GM12878 (cell line): ENCODE measurements around the gene TXNL1. TPM values are rescaled to one million over a fixed set of nuclear protein-coding genes. Genes with fewer than 3 reads are reported as not detected.

ENCODE experiments used
- ATAC-seq: fragments of 200-7000 bp; cut with Tn5 transposase; 3 replicates; pipeline ENCODE4 v1.9.1; 2020; ENCODE audit warnings: mild to moderate bottlenecking, moderate library complexity
- BruUV-seq: library from RNA; stranded (reverse); fragments of 400-500 nt; replicated peaks from 2 replicates; lab custom pipeline; 2021; lab: Mats Ljungman, UMichigan
- CTCF ChIA-PET: fragments of 300-600 bp; sonication (Branson Sonifier 250); formaldehyde crosslinking; extraction: SDS; loops from one replicate; lab custom pipeline; 2021; ENCODE audit warnings: inconsistent platforms; lab: Yijun Ruan, JAX
- POLR2A ChIA-PET: fragments of 350-600 bp; formaldehyde crosslinking; extraction: SDS; loops from one replicate; lab custom pipeline; 2021; ENCODE audit warnings: inconsistent platforms; lab: Charles Lee
- RAD21 ChIA-PET: fragments of 300-600 bp; sonication (Branson Sonifier 250); formaldehyde crosslinking; loops from one replicate; lab custom pipeline; 2023; ENCODE audit warnings: antibody characterized with exemption; ENCODE audit not compliant: unreplicated experiment; lab: Charles Lee
- SMC1A ChIA-PET: fragments of 300-600 bp; sonication (Branson Sonifier 250); formaldehyde crosslinking; loops from one replicate; lab custom pipeline; 2023; ENCODE audit not compliant: unreplicated experiment, uncharacterized antibody; lab: Charles Lee
- DNase-seq: peaks from one replicate; pipeline ENCODE4 v3.0.0-alpha.2; 2011; ENCODE audit warnings: low read depth, low spot score
- FAIRE-seq: peaks from 3 replicates; lab custom pipeline; 2011; peaks lifted over from hg19 to GRCh38; lab: Jason Lieb, UNC
- H2AFZ ChIP-seq: 2 replicates; pipeline ENCODE4 v1.6.0; 2011; ENCODE audit warnings: low read depth, low read length, control low read depth; ENCODE audit not compliant: control insufficient read depth
- H3K27ac ChIP-seq: 2 replicates; pipeline ENCODE4 v1.5.1; 2011; ENCODE audit warnings: control low read depth; ENCODE audit not compliant: control insufficient read depth, insufficient read depth
- H3K27me3 ChIP-seq, 2 experiments: replicated peaks in 1 of 2; 2 replicates each; pipeline versions ENCODE4 v1.6.0 to v1.6.1; 2011; ENCODE audit warnings: low read length in 1 of 2; ENCODE audit not compliant: control insufficient read depth in 2 of 2, insufficient read depth in 2 of 2
- H3K36me3 ChIP-seq, 2 experiments: 2 replicates each; pipeline ENCODE4 v1.5.1; 2011; ENCODE audit warnings: low read length in 1 of 2; ENCODE audit not compliant: control insufficient read depth in 2 of 2, insufficient read depth in 2 of 2
- H3K4me1 ChIP-seq: 2 replicates; pipeline ENCODE4 v1.6.1; 2011; ENCODE audit warnings: mild to moderate bottlenecking, low read length, moderate library complexity, mixed read lengths; ENCODE audit not compliant: control insufficient read depth, insufficient read depth
- H3K4me2 ChIP-seq: 2 replicates; pipeline ENCODE4 v1.6.0; 2011; ENCODE audit warnings: control low read depth; ENCODE audit not compliant: control insufficient read depth, insufficient read depth
- H3K4me3 ChIP-seq: fragments of 200-600 bp; sonication (generic); 2 replicates; pipeline ENCODE4 v1.5.1; 2016
- H3K79me2 ChIP-seq: 2 replicates; pipeline ENCODE4 v1.6.0; 2011; ENCODE audit warnings: low read length; ENCODE audit not compliant: control insufficient read depth, insufficient read depth
- H3K9ac ChIP-seq: 2 replicates; pipeline ENCODE4 v1.8.0; 2011; ENCODE audit warnings: low read length, control low read depth, mixed read lengths; ENCODE audit not compliant: control insufficient read depth, insufficient read depth
- H3K9me3 ChIP-seq: replicated peaks from 3 replicates; pipeline ENCODE4 v1.5.1; 2011; ENCODE audit warnings: mild to moderate bottlenecking, low read length; ENCODE audit not compliant: control insufficient read depth, insufficient read depth
- H4K20me1 ChIP-seq: 2 replicates; pipeline ENCODE4 v1.6.0; 2011; ENCODE audit not compliant: control insufficient read depth, insufficient read depth
- IKZF2 ChIP-seq, 2 experiments: fragments of 450-650 bp; IDR thresholded peaks; 2 replicates each; pipeline ENCODE4 v1.6.1; 2017; ENCODE audit warnings: mild to moderate bottlenecking in 2 of 2, moderate library complexity in 2 of 2
- KDM1A ChIP-seq: fragments of 200-600 bp; sonication (generic); IDR thresholded peaks from 2 replicates; pipeline ENCODE4 v1.6.1; 2016; ENCODE audit warnings: borderline replicate concordance
- SMARCA5 ChIP-seq: fragments of 450-650 bp; IDR thresholded peaks from 2 replicates; pipeline ENCODE4 v1.6.1; 2017; ENCODE audit warnings: mild to moderate bottlenecking
- SUPT20H ChIP-seq: IDR thresholded peaks from 2 replicates; pipeline ENCODE4 v1.6.1; 2011; ENCODE audit warnings: low read depth, mild to moderate bottlenecking, low read length, moderate library complexity, borderline replicate concordance; ENCODE audit not compliant: control insufficient read depth
- SUZ12 ChIP-seq: fragments of 200-600 bp; sonication (generic); IDR thresholded peaks from one replicate; pipeline ENCODE4 v1.6.1; 2018; ENCODE audit warnings: antibody characterized with exemption, mild to moderate bottlenecking; ENCODE audit not compliant: unreplicated experiment
- YBX1 ChIP-seq: fragments of 450-650 bp; IDR thresholded peaks from 2 replicates; pipeline ENCODE4 v1.6.1; 2016; ENCODE audit warnings: antibody characterized with exemption
- ZBED1 ChIP-seq: IDR thresholded peaks from 2 replicates; pipeline ENCODE4 v1.6.1; 2016; ENCODE audit warnings: borderline replicate concordance
- ZNF207 ChIP-seq: fragments of 450-650 bp; IDR thresholded peaks from 2 replicates; pipeline ENCODE4 v1.6.1; 2014; ENCODE audit warnings: antibody characterized with exemption, mild to moderate bottlenecking, borderline replicate concordance
- WGBS: methylation state at CpG from one replicate; pipeline ENCODE4 v1.1.6; 2016; ENCODE audit warnings: low lambda C conversion rate; ENCODE audit not compliant: insufficient replicate concordance, insufficient coverage; ENCODE audit errors: missing lambda C conversion rate; 5-methylcytosine and 5-hydroxymethylcytosine counted together
- in situ Hi-C: fragments of 300-500 bp; cut with MboI; formaldehyde crosslinking; loops from 9 replicates; pipeline ENCODE4 v1.14.3; 2018; ENCODE audit warnings: mixed read lengths
- intact Hi-C: fragments of 100-400 bp; cut with micrococcal nuclease; formaldehyde crosslinking; loops from one replicate; pipeline ENCODE4 v1.14.2; 2022; ENCODE audit not compliant: unreplicated experiment
- polyA plus RNA-seq, 11 experiments: library from polyadenylated mRNA; depleted of rRNA in 4 of 11; unstranded in 6 of 11; stranded (reverse) in 5 of 11; fragments of >200 nt; fragmentation: Nextera tagmentation in 4 of 11; fragmentation: Illumina TruSeq in 1 of 11; extraction: Ambion mirVana in 4 of 11; extraction: Trizol in 1 of 11; gene quantifications; 1 replicate in 1 of 11; 2 replicates in 10 of 11; pipeline versions ENCODE4 v1.2.1 to v1.2.3, GENCODE V29; 2011 to 2016; ENCODE audit warnings: inconsistent platforms in 2 of 11, missing spikeins in 2 of 11, low read depth in 1 of 11
- total RNA-seq, 4 experiments: library from RNA; depleted of rRNA in 3 of 4; stranded (reverse); fragments of >200 nt in 3 of 4; fragmentation: Illumina TruSeq in 1 of 4; extraction: Trizol in 1 of 4; gene quantifications; 2 replicates each; pipeline versions ENCODE4 v1.2.1 to v1.2.3, GENCODE V29; 2013 to 2021
- TF ChIP-seq, protein P1 (sequence below): fragments of 450-650 bp; formaldehyde crosslinking; IDR thresholded peaks from 2 replicates; pipeline ENCODE4 v1.4.0; 2020; ENCODE audit warnings: mild to moderate bottlenecking, moderate library complexity
- TF ChIP-seq, protein P2 (sequence below): fragments of 450-650 bp; IDR thresholded peaks from 2 replicates; pipeline ENCODE4 v1.6.1; 2017; ENCODE audit warnings: antibody characterized with exemption, mild to moderate bottlenecking, moderate library complexity

The TXNL1 gene
- total and polyA plus RNA-seq, 10 of the 15 experiments (the other 5 are each of a cell fraction or from before 2014, with no cell fraction given), result 30.9 to 124 (median 71.2) TPM

DNA sequence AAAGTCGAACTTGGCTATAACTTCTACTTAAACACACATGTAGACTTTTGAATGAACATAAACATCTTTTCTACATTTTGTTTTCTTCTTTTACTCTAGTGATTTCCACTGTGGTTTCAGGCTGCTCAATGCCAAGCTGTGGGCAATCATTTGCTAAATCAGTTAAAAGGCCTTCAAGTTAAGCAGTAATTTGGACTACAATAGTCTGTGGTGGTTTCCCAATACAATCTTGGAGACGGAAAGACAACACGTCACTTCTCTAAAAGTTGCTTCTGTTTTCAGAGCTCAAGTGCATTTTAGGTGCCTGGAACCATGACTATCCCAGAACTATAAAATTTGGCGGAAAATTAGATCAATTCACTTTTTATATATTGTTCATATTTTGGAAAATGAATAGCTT is 69.4 kb downstream of the TXNL1 start:
- Histone ChIP-seq H4K20me1 (no peaks in the 10 kb centered on the region), H3K9ac (no peak overlapping the region), H3K4me1 (no peaks in the 10 kb centered on the region), H2AFZ (no peak overlapping the region), H3K9me3 (no peaks in the 10 kb centered on the region), H3K36me3 (no peaks in the 10 kb centered on the region), H3K27ac (no peak overlapping the region), H3K4me3 (no peak overlapping the region), H3K4me2 (no peak overlapping the region)
- POLR2A ChIA-PET, result interaction anchor here (0.7 kb wide), 1 partner anchor 189 kb away, joined by 3 read pairs; no protein-coding TSS in a partner anchor
- in situ Hi-C loops (no loop called here), intact Hi-C loops (loop anchor here (10.0 kb wide), 1 partner anchor 74 kb away; no protein-coding TSS in a partner anchor)
- FAIRE-seq, result no peak
- SMC1A ChIA-PET, result interaction anchor here (0.7 to 2.2 kb wide), 10 partner anchors 8 to 1335 kb away, joined by 3 to 7 read pairs (median 4); no protein-coding TSS in a partner anchor
- peak; percentile 37 for ATAC-seq
- RAD21 ChIA-PET, result interaction anchor here (0.9 to 1.0 kb wide), 2 partner anchors 11 to 1334 kb away, joined by 3 read pairs; no protein-coding TSS in a partner anchor
- CTCF ChIA-PET, result interaction anchor here (0.7 to 2.3 kb wide), 5 partner anchors 8 to 1300 kb away, joined by 3 to 5 read pairs (median 4); no protein-coding TSS in a partner anchor
- no peak for DNase-seq
- no peak for TF ChIP-seq ZBED1
- no peak for TF ChIP-seq SUZ12
- no peak for TF ChIP-seq ZNF207
- no peak for TF ChIP-seq KDM1A
- TF ChIP-seq, protein P1, sequence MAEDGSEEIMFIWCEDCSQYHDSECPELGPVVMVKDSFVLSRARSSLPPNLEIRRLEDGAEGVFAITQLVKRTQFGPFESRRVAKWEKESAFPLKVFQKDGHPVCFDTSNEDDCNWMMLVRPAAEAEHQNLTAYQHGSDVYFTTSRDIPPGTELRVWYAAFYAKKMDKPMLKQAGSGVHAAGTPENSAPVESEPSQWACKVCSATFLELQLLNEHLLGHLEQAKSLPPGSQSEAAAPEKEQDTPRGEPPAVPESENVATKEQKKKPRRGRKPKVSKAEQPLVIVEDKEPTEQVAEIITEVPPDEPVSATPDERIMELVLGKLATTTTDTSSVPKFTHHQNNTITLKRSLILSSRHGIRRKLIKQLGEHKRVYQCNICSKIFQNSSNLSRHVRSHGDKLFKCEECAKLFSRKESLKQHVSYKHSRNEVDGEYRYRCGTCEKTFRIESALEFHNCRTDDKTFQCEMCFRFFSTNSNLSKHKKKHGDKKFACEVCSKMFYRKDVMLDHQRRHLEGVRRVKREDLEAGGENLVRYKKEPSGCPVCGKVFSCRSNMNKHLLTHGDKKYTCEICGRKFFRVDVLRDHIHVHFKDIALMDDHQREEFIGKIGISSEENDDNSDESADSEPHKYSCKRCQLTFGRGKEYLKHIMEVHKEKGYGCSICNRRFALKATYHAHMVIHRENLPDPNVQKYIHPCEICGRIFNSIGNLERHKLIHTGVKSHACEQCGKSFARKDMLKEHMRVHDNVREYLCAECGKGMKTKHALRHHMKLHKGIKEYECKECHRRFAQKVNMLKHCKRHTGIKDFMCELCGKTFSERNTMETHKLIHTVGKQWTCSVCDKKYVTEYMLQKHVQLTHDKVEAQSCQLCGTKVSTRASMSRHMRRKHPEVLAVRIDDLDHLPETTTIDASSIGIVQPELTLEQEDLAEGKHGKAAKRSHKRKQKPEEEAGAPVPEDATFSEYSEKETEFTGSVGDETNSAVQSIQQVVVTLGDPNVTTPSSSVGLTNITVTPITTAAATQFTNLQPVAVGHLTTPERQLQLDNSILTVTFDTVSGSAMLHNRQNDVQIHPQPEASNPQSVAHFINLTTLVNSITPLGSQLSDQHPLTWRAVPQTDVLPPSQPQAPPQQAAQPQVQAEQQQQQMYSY, result no peak
- TF ChIP-seq, protein P2, sequence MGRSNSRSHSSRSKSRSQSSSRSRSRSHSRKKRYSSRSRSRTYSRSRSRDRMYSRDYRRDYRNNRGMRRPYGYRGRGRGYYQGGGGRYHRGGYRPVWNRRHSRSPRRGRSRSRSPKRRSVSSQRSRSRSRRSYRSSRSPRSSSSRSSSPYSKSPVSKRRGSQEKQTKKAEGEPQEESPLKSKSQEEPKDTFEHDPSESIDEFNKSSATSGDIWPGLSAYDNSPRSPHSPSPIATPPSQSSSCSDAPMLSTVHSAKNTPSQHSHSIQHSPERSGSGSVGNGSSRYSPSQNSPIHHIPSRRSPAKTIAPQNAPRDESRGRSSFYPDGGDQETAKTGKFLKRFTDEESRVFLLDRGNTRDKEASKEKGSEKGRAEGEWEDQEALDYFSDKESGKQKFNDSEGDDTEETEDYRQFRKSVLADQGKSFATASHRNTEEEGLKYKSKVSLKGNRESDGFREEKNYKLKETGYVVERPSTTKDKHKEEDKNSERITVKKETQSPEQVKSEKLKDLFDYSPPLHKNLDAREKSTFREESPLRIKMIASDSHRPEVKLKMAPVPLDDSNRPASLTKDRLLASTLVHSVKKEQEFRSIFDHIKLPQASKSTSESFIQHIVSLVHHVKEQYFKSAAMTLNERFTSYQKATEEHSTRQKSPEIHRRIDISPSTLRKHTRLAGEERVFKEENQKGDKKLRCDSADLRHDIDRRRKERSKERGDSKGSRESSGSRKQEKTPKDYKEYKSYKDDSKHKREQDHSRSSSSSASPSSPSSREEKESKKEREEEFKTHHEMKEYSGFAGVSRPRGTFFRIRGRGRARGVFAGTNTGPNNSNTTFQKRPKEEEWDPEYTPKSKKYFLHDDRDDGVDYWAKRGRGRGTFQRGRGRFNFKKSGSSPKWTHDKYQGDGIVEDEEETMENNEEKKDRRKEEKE, result no peak
- no peak for TF ChIP-seq IKZF2 (IDR thresholded peaks at IDR 0.05)
- TF ChIP-seq SUPT20H, result no peak
- TF ChIP-seq SMARCA5, result no peak
- no peak for TF ChIP-seq YBX1
- TF ChIP-seq, all 136 proteins: peak for 0
- no TSS peak for BruUV-seq
- Histone ChIP-seq H3K27me3 (no peaks in the 10 kb centered on the region), H3K79me2 (no peaks in the 10 kb centered on the region)
- 18% methylated on average over 4 of the region's 4 CpGs for WGBS
